ACC112 (cell line): Measurements from ENCODE around the gene KCNMA1.

ENCODE experiments used
- H2AFZ ChIP-seq: fragments of 200-600 bp; sonication (generic); one replicate; pipeline ENCODE4 v1.6.0; 2017; ENCODE audit warnings: antibody characterized with exemption, low read length; ENCODE audit not compliant: unreplicated experiment
- H3K27ac ChIP-seq: fragments of 200-600 bp; sonication (generic); 2 replicates; pipeline ENCODE4 v1.5.1; 2014; ENCODE audit warnings: low read depth, mild to moderate bottlenecking, antibody characterized with exemption, low read length, moderate library complexity
- H3K27me3 ChIP-seq: fragments of 200-600 bp; sonication (generic); 2 replicates; pipeline ENCODE4 v1.6.1; 2014; ENCODE audit warnings: mild to moderate bottlenecking, antibody characterized with exemption, low read length, moderate library complexity, mixed read lengths; ENCODE audit not compliant: insufficient read depth
- H3K36me3 ChIP-seq: fragments of 200-600 bp; sonication (generic); 2 replicates; pipeline ENCODE4 v1.6.1; 2016; ENCODE audit warnings: mild to moderate bottlenecking, antibody characterized with exemption, low read length, moderate library complexity, mixed read lengths; ENCODE audit not compliant: insufficient read depth
- H3K4me1 ChIP-seq: fragments of 200-600 bp; sonication (generic); one replicate; pipeline ENCODE4 v1.6.1; 2016; ENCODE audit warnings: low read length, mixed read lengths; ENCODE audit not compliant: insufficient read depth, unreplicated experiment, control insufficient read depth
- H3K4me3 ChIP-seq: fragments of 200-600 bp; sonication (generic); 2 replicates; pipeline ENCODE4 v1.5.1; 2014; ENCODE audit warnings: mild to moderate bottlenecking, low read depth, low read length
- H3K79me2 ChIP-seq: fragments of 200-600 bp; sonication (generic); one replicate; pipeline ENCODE4 v1.6.0; 2016; ENCODE audit warnings: low read length; ENCODE audit not compliant: control insufficient read depth, unreplicated experiment, insufficient read depth

Gene KCNMA1

DNA sequence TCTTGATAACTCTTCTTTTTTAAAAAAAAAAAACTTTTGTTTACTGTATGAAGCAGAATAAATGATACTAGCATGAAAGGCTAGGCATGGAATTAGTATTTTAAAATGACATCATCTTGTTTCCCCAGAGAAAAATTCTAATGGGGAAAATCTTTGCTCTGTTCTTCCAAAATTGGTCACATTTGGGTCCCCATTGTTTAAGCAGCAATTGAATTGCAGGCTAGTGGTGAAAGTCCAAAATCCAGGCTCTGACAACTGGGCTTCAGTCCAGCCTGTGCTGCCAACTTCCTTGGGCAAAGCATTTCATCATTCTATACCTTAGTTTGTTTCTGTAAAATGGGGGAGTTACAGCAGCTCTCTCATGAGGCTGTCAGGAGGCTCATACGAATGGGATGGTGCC lies 726.4 kb downstream of the KCNMA1 start:
- Histone ChIP-seq H3K4me3 (no peak overlapping the region), H2AFZ (no peak overlapping the region), H3K36me3 (peaks cover 5% of the 10 kb centered on the region; the same call in 1 of the 2 replicates), H3K79me2 (no peaks in the 10 kb centered on the region), H3K27me3 (no peaks in the 10 kb centered on the region), H3K4me1 (no peaks in the 10 kb centered on the region), H3K27ac (no peak overlapping the region)

DNA sequence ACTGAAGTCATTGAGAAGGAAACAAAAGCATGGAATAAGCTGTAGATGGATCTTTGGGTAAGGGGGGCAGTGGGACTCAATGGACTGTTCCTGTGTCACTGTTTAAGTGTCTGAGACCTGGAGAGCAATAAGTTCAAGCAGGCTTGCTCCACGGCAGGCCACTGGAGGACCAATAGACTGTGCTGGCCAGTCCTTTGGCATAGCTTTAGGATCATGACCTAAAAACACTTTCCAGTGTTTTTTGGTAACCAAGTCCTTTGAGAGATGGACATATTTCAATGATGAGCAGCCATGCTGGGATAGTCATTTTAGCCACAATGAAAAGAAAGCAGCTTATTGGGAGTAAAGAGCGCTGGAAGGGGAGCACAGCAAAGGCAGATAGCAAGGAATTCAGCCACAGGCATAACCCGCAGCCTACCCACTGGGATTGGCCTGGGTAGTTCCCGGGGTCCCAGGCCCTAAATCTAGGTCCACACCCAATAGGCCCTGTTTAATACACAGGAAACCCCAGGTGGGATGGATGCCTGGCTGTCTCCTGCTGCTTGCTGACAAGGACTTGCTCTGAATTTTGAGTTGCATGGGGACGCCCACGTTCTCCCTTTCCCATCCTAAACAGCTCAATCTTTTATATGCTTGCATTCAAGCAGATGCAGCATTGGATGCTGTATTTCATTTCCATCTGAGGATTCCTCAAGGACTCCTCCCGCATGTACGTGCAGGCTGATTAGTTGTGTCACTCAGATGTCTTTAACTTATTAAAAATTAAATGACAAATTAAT lies 727.2 kb downstream of the KCNMA1 start:
- Histone ChIP-seq H3K27me3 (no peaks in the 10 kb centered on the region), H3K4me1 (no peaks in the 10 kb centered on the region), H3K79me2 (no peaks in the 10 kb centered on the region), H2AFZ (no peak overlapping the region), H3K36me3 (peaks cover 5% of the 10 kb centered on the region; the same call in 1 of the 2 replicates), H3K4me3 (no peak overlapping the region), H3K27ac (no peak overlapping the region)

DNA sequence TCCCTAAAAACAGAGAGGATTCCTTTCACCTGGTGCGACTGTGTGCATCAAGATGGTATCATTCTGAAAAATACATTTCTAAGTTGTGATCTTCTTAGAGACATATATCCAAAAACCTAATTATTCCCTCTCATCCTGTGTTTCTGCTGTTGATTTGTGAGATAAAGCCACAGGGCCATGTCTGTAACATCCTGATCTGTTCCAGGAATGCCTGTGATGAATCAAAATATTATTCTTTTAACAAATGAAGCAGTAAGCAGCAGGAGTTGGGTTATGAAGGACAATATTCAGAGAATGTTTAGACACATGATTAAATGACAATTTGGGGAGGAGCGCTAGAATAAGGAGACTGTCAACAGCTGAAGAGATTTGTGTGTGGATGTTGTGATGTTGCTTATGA lies 731.4 kb downstream of the KCNMA1 start:
- H2AFZ ChIP-seq, result no peak overlapping the region
- H3K36me3 ChIP-seq, result peaks cover 5% of the 10 kb centered on the region; the same call in 1 of the 2 replicates
- no peak overlapping the region for H3K27ac ChIP-seq
- no peak overlapping the region for H3K4me3 ChIP-seq
- H3K27me3 ChIP-seq, result no peaks in the 10 kb centered on the region
- no peaks in the 10 kb centered on the region for H3K79me2 ChIP-seq
- no peaks in the 10 kb centered on the region for H3K4me1 ChIP-seq

DNA sequence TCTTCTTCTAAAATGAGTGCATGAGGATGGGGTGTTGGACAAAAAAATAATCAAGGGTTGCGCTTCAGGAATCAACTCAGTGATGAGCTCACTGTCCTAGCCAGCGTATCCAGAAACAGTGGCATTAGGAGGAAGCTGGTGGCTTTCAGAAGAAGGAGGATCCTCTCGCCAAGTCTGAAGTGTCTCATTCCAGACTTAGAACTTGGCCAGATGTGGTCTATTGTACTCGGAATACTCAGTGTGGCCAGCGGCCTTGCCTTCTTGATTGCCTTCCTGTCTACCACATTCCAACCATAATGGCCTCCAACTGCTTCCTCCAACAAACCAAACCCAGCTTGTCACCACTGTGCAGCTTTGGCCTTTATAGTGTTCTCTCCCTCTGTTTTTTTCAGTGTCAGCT lies 732.4 kb downstream of the KCNMA1 start:
- H3K4me3 ChIP-seq, result no peak overlapping the region
- no peak overlapping the region for H2AFZ ChIP-seq
- no peaks in the 10 kb centered on the region for H3K4me1 ChIP-seq
- no peaks in the 10 kb centered on the region for H3K79me2 ChIP-seq
- no peak overlapping the region for H3K27ac ChIP-seq
- no peaks in the 10 kb centered on the region for H3K27me3 ChIP-seq
- peaks cover 5% of the 10 kb centered on the region; the same call in 1 of the 2 replicates for H3K36me3 ChIP-seq

DNA sequence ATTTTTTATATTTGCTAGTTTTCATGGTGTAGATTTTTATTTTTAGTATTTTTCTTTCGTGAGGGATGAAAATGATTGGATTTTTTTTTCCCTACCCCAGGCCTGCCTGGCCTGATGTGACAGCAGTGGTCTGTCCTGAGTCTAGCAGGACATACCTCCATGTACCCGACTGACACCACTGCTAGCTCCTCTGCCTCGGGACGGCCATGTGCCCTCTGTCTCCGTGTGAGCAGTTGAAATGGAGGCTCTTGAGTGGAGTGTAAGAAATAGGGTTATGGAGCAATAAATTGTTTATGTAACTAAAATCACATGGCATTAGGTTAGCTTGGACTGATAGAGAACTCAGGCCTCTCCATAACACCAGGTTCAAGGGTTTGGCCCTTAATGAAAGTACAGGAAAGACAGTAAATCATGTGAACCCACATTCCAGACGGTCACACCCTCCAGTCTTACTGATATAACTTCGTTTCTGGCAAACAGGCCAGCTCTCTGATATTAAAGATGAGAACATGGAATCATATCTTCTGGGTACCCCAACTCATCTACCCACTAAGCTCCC lies 734.1 kb downstream of the KCNMA1 start:
- Histone ChIP-seq H2AFZ (no peak overlapping the region), H3K27ac (no peak overlapping the region), H3K36me3 (no peaks in the 10 kb centered on the region), H3K4me1 (peaks cover 5% of the 10 kb centered on the region), H3K27me3 (no peaks in the 10 kb centered on the region), H3K4me3 (no peak overlapping the region), H3K79me2 (no peaks in the 10 kb centered on the region)

DNA sequence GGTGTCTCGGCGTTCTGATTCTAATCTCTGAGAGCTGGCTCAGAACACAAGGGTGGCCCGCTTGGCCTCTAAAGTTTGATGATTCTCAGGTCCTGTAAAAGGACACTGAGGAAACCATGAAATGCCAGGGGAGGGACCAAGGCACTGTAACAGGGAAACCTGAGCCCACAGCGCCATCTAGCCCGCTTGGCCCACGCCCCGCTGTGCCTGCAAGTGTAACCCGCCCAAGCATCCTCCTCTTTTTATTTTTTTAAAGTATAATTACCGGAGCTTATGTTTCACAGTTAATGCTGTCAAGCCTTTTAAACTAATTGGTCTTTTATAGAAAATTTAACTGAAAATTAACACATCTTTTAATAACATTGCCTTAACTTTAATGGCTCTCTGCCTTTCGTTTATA lies 734.7 kb downstream of the KCNMA1 start:
- Histone ChIP-seq H3K4me1 (peaks cover 5% of the 10 kb centered on the region), H3K4me3 (no peak overlapping the region), H3K27ac (no peak overlapping the region)

DNA sequence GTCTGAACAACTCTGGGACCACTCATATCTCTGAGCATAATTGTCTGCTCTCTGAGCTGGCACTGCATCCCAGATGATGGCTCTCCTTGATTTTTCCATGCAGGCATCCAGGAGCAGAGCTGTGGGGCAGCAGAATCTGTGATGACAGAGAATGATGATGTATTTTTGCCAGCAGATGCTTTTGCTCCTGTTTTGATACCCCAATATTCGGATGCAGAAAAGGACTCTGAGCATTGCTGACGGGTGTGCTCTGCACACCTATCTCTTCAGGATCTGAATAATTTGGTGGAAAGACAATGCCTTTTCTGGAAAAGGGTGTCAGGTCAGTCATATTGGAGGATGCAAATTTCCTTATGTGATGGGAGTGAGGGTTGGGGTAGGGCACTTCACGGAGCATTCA lies 735.9 kb downstream of the KCNMA1 start:
- no peaks in the 10 kb centered on the region for H3K27me3 ChIP-seq
- H3K4me3 ChIP-seq, result no peak overlapping the region
- H3K27ac ChIP-seq, result no peak overlapping the region
- H3K79me2 ChIP-seq, result no peaks in the 10 kb centered on the region
- no peaks in the 10 kb centered on the region for H3K36me3 ChIP-seq
- peaks cover 5% of the 10 kb centered on the region for H3K4me1 ChIP-seq
- H2AFZ ChIP-seq, result no peak overlapping the region

More for the DNA sequence above, 734.7 kb downstream of the KCNMA1 start:
- no peak overlapping the region for H2AFZ ChIP-seq
- no peaks in the 10 kb centered on the region for H3K79me2 ChIP-seq
- H3K36me3 ChIP-seq, result no peaks in the 10 kb centered on the region
- no peaks in the 10 kb centered on the region for H3K27me3 ChIP-seq

DNA sequence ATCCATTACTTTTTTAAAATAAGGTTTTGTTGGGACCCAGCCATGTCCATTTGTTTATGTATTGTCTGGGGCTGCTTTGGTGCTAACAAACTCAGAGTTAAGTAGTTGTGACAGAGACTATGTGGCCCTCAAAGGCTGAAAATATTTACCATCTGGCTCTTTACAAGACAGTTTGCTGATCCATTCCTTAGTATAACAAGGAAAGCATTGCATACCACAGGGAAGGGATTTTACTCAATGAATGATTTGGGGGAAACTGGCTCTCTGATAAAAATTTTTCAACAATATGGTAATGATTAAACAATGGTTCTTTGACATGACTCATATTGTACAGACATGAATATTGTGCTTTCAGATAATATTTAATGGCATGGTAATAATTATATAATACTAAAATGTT lies 738.1 kb downstream of the KCNMA1 start:
- Histone ChIP-seq H3K27me3 (no peaks in the 10 kb centered on the region), H3K27ac (no peak overlapping the region), H3K4me3 (no peak overlapping the region), H3K79me2 (no peaks in the 10 kb centered on the region), H3K4me1 (peaks cover 5% of the 10 kb centered on the region), H2AFZ (no peak overlapping the region), H3K36me3 (no peaks in the 10 kb centered on the region)

DNA sequence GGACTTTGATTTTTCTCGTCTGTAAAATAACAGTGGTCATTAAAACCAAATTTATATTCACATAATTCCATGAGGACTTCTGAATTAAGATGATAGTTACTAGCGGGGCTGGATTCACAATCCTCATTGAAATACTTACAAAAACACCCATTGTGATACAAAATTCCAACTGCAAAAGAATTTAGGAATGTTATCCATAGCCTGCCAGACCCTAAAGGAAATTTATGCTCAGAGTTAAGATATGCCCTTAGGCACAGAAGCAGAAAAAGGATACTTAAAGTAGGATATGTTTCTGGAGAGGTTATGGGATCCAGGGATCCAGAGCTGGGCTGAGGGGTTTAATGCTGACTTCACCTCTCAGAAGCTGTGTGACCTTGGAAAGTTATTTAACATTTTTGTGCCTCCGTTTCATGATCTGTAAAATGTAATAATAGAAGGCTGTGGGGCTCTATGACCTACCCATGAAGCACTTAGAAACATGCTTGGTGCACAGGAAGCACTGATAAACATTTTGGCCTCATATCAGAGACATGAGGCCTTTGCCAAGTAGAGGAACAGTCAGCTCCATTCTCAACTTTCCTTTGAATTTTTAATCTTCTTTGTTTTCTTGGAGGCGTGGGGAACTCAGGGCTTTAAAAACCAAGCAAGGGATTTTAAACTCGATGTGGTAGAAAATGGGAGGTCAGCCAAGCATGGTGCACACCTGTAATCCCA lies 744.7 kb downstream of the KCNMA1 start:
- Histone ChIP-seq H3K27ac (no peak overlapping the region), H3K4me1 (no peaks in the 10 kb centered on the region), H2AFZ (no peak overlapping the region), H3K27me3 (no peaks in the 10 kb centered on the region), H3K79me2 (no peaks in the 10 kb centered on the region), H3K4me3 (no peak overlapping the region), H3K36me3 (no peaks in the 10 kb centered on the region)

DNA sequence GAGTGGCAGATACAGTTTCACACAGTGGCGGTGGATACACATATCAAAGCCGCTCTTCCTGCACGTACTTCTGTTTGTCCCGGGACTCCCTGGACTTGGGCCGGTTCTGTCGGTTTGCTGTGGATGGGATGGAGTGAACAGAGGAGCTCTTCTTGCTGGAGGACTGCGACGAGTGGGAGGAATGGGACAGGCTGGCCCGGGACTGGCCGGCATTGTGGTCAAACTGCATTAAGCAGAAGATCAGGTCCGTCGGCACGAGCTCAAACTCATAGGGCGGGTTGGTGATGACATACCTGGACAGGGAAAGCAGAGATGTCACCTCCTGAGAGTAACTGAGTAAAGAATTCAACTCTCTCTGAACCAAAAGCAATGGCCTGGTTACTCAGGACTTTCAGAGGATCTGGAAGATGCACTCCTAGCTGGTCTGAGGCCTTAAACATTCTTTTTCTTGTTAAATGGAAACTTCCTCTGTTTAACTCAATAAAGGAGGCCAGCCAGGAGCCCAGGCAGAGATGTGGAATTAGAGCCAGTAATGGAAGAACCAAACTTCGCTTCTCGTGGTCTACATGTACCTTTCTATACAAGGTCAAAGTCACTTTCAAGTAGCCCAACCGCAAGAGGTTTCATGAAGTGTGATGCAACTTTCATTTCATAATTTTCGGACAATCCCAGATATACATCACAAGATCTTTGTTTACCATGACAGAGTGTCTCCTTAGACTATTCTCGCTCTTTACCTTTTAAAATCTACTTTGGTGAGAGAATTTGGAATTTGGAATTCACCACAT lies 750.2 kb downstream of the KCNMA1 start:
- H3K27ac ChIP-seq, result no peak overlapping the region
- no peaks in the 10 kb centered on the region for H3K4me1 ChIP-seq
- no peak overlapping the region for H3K4me3 ChIP-seq
- no peaks in the 10 kb centered on the region for H3K36me3 ChIP-seq
- H3K79me2 ChIP-seq, result no peaks in the 10 kb centered on the region
- H3K27me3 ChIP-seq, result no peaks in the 10 kb centered on the region
- no peak overlapping the region for H2AFZ ChIP-seq
